ENCODE results near the gene P2RX5.
A peak's percentile ranks its signal among the peaks of the same experiment; 100 is the strongest.
"Not testable (repeated sequence)": the region's sequence is repeated elsewhere in the genome, so short reads cannot be mapped to it uniquely, and the experiment has no call there.

P2RX5 gene

DNA sequence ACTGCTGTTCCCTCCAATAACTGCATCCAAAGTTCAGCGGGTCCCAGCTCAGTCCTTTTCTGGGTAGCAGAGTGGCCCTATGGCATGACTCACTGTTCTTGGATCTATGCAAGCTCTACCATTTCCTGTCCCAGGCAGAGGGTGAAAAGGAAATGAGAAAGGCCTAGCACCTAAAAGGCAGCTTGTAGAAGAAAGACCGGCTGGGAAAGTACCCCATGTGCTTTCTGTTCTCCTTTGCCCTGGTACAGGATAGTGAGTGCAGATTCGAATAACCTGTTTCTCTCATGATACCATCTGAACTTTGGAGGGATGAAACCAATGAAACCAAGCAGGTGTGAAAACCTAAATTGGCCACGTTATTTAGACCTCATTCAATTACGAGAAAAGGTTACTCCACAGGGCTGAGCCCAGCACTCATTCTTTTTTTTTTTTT is 15.0 kb upstream of the P2RX5 start:
- peak; percentile 37 for DNase-seq

GRCh38 chr17:3708366-3708765 is 12.4 kb upstream of the P2RX5 start:
- DNase-seq, result no peak

- not testable (repeated sequence) for DNase-seq
Measured at GRCh38 chr17:3705718-3705984, 9.7 kb upstream of the P2RX5 start.

- no peak for DNase-seq
Measured at GRCh38 chr17:3704931-3705717, 9.2 kb upstream of the P2RX5 start.

- DNase-seq, result not testable (repeated sequence)
Measured at GRCh38 chr17:3702041-3702539, 6.1 kb upstream of the P2RX5 start.

GRCh38 chr17:3699951-3700350 is 4.0 kb upstream of the P2RX5 start:
- DNase-seq, result no peak

DNA sequence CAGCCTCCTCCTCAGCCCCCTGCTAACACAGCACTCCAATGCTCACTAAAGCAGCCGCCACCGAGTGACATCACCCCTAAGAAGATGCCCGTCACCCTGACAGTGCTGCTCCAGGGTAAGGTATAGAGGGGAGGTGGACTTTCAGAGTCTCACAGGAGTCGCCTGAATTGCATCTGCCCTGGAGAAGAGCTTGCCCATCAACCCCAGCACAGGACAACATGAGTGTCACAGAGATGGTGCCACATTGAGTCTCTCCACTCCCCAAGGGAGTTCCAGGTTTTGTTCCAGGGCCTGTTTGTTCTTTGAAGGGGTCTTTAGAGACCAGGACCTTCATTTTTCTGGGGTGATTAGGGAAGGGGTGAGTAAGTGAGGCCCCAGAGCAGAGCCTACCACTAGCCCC is 2.2 kb upstream of the P2RX5 start:
- no peak for DNase-seq

DNA sequence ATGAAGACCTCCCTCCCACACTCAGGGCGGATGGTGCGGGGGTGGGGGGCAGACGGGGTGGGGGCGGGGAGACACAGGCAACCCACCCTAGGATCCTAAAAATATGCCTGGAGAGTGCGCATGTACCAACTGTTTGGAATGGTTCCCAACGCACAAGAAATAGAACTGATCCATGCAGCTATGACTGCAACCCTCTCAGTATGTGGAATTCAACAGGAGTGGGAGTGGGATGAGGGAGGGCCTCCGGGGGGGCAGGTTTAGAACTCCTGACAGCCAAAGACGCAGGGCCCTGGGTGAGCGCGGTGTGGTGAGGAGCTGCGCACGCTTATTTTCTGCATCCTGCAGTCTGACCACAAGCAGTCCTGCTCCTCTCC is 1.1 kb upstream of the P2RX5 start:
- no peak for DNase-seq

GRCh38 chr17:3695129-3695722 is 729 bp downstream of the P2RX5 start:
- DNase-seq, result no peak

DNA sequence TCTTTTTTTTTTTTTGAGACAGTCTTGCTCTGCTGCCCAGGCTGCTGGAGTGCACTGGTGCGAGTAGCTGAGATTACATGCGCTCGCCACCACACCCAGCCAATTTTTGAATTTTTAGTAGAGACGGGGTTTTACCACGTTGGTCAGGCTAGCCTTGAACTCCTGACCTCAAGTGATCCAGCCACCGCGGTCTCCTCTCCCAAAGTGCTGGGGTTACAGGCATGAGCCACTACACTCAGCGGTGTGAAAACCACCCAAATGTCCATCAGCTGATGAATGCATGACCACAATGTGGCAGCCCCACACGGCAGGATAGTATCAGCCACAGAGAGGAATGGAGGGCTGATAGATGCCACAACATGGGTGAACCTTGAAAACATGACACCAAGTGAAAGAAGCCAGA is 2.1 kb downstream of the P2RX5 start:
- DNase-seq, result no peak

DNA sequence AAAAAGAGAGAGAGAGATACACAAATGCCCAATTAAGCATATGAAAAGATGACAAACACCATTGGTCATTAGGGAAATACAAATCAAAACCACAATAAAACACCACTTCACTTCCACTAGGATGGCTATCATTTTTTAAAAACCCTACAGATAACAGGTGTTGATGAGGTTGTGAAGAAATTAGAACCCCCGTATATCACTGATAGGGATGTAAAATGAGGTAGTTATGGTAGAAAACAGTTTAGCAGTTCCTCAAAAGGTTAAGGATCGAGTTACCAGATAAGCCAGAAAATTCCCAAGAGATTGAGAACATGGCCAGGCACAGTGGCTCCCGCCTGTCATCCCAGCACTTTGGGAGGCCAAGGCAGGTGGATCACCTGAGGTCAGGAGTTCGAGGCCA is 2.8 kb downstream of the P2RX5 start:
- no peak for DNase-seq

DNA sequence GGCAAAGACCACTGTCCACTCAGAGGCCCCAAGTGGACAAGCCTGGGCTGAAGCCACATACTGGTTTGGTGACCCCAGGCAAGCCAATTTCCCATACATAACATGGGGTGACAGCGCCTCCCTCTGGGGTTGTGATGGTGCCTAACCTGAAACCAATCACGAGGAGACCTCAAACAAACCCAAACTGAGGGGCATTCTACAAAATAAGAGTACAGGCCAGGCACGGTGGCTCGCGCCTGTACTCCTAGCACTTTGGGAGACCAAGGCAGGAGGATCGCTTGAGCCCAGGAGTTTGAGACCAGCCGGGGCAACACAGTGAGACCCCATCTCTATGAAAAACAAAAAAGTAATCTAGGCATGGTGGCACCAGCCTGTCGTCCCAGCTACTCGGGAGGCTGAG is 3.6 kb downstream of the P2RX5 start:
- DNase-seq, result no peak

DNA sequence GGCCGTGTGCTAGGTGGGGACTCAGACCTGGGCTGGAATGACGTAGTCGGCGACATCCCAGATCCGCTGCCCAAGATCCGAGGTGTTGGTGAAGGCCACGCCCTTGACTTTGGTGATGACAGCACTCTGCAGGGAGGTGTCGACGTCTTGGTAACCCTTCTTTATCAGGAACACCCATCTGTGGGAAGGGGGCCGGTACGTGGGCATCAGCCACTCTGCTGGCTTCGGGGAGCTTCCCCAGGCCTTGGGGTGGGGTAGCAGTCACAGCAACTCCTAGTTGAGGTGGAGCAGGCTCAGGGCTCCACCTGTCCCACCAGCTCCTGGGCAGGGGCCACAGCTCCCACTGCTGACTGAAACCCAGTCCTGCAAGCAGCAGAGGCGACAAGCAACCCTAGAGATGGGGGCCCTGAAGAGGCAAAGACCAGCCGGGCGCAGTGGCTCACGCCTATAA is 4.3 kb downstream of the P2RX5 start:
- no peak for DNase-seq

- DNase-seq, result no peak
Measured at GRCh38 chr17:3690094-3690715, 5.8 kb downstream of the P2RX5 start.

GRCh38 chr17:3689262-3690093 is 6.5 kb downstream of the P2RX5 start:
- no peak for DNase-seq

- DNase-seq, result no peak
Measured at GRCh38 chr17:3688852-3689261, 7.1 kb downstream of the P2RX5 start.

- DNase-seq, result no peak
Measured at GRCh38 chr17:3688027-3688553, 7.9 kb downstream of the P2RX5 start.

DNA sequence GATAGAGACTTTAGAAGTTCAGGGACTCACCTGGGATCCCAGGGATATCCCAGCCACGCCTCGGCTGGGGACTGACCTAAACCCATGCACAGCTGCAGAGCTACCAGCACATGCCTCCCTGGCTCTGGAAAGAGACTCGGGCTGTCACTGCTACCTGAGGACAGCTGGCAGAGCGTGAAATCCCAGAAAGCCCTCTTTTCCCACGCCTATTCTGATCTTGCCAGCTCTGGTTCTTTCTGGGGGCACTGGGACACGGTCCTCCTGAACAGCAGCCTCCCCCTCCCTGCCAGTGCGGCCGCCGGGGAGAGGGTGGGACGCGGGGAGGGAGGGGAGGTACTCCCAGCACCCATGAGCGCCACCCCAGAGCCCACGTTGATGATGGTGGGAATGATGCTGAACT is 10.8 kb downstream of the P2RX5 start:
- no peak for DNase-seq

DNA sequence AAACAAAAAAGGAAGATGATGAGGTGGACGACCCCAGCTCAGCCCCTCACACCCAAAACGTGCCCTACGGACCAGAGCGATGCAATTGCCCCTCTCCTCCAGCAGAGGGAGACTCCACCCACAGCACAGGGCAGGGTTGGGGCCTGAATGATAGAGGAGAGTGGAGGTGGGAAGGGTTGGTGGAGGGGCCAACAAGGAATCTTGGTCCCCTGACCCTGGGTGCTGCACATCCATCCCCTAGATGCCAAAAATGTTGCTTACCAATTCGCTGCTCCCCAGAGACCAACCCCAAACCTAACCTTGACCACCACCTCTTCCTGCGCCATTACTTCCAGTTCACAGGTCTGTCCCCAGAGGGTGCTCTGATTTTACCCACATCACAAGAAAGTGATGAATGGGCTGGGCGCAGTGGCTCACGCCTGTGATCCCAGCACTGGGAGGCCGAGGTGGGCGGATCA is 12.9 kb downstream of the P2RX5 start:
- peak; percentile 46 for DNase-seq

DNA sequence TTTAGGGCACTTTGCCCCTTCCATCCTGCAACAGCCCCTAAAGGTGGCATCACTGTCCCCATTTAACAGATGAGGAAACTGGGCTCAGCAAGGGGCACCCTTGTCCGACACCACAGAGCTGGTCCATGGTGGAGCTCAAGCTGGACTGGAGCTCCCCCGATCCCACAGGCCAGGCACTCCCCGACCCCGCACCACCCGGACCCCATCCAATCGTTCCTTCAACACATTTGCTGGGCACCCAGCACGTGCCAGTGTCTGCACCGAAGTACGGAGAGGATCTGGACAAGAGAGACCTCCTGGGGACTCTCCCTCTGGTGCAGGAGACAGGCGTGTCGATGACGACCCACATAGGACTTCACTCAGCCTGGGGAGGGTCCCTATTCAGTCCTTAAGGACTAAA is 13.9 kb downstream of the P2RX5 start:
- no peak for DNase-seq

DNA sequence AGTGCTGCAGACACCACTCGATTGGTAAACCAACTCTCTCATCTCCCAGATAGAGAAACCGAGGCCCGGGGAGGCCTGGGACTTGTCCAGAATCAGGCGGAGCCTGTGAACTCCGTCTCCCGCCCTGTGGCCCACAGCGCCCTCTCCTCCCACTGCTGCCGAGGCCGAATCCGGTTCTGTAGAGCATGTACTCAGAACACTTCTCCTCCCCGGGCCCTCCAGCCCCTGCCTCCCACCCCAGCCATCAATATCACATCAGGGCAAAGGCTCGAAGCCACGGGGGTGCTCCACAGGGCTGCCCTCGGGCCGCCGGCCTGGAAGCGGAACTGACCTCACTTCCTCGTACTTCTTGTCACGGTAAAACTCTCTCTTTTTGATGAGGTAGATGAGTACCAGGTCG is 14.4 kb downstream of the P2RX5 start:
- no peak for DNase-seq

- DNase-seq, result no peak
Measured at GRCh38 chr17:3681057-3681456, 14.9 kb downstream of the P2RX5 start.

All from T-helper 9 cell (primary cell).